Mesodermal cell (in vitro differentiated cells): ENCODE measurements around the gene ILK.

Source experiments
- H3K27ac ChIP-seq: 2 replicates; pipeline ENCODE4 v1.7.0; 2013; ENCODE audit warnings: mild to moderate bottlenecking, low read depth, low read length, moderate library complexity; ENCODE audit not compliant: severe bottlenecking
- H3K36me3 ChIP-seq: 2 replicates; pipeline ENCODE4 v1.7.1; 2013; ENCODE audit warnings: mild to moderate bottlenecking, low read length, moderate library complexity; ENCODE audit not compliant: control insufficient read depth, insufficient read depth
- H3K4me1 ChIP-seq: one replicate; pipeline ENCODE4 v1.7.1; 2013; ENCODE audit warnings: mild to moderate bottlenecking, low read length; ENCODE audit not compliant: insufficient read depth, control insufficient read depth, poor library complexity, severe bottlenecking
- H3K4me3 ChIP-seq: 2 replicates; pipeline ENCODE4 v1.7.0; 2013; ENCODE audit warnings: low read length, control low read depth, mild to moderate bottlenecking; ENCODE audit not compliant: insufficient read depth, poor library complexity, severe bottlenecking; ENCODE audit errors: extremely low read depth
- H3K9me3 ChIP-seq: 2 replicates; pipeline ENCODE4 v1.7.1; 2013; ENCODE audit warnings: mild to moderate bottlenecking, low read length, moderate library complexity; ENCODE audit not compliant: control insufficient read depth
- WGBS, 2 experiments: methylation state at CpG; one replicate each; pipeline ENCODE4 v1.1.5; 2013; ENCODE audit warnings: missing lambda C conversion rate in 2 of 2; ENCODE audit not compliant: insufficient coverage in 2 of 2; 5-methylcytosine and 5-hydroxymethylcytosine counted together

ILK gene

DNA sequence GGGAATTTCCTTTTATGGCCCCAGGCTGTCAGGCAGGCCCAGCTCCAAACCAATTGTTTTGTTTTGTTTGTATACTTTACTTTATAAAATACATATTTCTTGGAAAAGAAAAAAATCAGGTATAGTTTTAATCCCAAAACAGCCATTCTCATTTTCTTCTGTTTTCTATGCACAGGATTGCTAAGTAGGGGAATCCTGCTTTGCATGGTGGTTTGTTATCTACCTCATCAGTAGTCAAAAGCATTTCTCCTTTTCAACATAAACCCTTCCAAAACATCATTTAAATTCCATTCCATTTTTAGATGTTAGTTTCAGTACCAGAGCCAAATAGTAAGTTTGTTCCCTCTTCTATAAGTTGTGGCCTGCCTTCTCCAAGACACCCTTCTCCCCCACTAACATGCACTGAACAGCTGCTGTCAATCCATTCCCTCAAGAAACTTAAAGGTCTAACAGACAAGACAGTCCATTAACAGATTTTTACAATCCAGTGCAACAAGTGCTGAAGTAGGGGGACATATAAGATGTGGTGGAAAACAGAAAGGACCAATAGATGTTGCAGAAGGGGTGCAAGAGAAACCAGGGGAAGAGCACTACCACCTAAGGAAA lies 3.7 kb downstream of the ILK start:
- H3K4me1 ChIP-seq, result peaks cover 46% of the 10 kb centered on the region
- peak overlapping the region; percentile 6 for H3K4me3 ChIP-seq
- H3K27ac ChIP-seq, result peak overlapping the region; percentile 96
- H3K9me3 ChIP-seq, result no peaks in the 10 kb centered on the region
- peaks cover 60% of the 10 kb centered on the region for H3K36me3 ChIP-seq

DNA sequence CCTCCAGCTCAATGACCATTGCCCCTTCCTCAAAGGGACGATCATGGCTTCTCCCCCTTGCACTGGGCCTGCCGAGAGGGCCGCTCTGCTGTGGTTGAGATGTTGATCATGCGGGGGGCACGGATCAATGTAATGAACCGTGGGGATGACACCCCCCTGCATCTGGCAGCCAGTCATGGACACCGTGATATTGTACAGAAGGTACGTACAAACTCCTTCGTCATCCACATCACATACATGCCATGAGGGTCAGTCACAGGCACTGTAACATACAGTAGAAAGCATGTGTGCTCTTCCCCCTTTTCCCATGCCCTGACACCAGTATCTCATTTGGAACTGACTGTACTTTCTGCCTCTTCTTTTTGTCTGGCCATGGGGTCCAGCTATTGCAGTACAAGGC lies 4.4 kb downstream of the ILK start:
- Histone ChIP-seq H3K4me1 (peaks cover 49% of the 10 kb centered on the region), H3K9me3 (no peaks in the 10 kb centered on the region), H3K4me3 (no peak overlapping the region), H3K36me3 (peaks cover 60% of the 10 kb centered on the region), H3K27ac (no peak overlapping the region)
- WGBS, 2 experiments, result 95 to 99% methylated on average over 7 to 9 of the region's 9 CpGs

DNA sequence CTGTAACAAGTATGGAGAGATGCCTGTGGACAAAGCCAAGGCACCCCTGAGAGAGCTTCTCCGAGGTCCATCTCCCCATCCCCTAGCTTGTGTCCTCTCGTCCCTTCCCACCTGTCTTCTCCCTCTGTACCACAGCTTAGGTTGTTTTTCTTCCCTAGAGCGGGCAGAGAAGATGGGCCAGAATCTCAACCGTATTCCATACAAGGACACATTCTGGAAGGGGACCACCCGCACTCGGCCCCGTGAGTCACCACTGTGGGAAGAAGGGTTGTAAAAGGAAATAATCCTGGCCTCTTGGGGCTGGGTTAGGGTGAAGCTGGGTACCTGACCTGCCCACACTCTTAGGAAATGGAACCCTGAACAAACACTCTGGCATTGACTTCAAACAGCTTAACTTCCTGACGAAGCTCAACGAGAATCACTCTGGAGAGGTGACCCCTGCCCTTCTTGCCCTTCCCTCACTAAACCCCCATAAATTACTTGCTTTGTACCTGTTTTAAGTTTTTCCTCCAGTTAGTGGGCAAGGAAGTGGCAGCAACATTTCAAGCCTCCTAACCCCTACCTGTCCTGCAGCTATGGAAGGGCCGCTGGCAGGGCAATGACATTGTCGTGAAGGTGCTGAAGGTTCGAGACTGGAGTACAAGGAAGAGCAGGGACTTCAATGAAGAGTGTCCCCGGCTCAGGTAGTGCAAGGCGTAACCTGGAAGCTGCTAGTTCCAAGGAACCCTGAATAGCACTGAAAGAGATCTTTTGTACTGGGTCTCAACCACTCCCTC lies 5.3 kb downstream of the ILK start:
- peaks cover 53% of the 10 kb centered on the region for H3K4me1 ChIP-seq
- no peaks in the 10 kb centered on the region for H3K9me3 ChIP-seq
- no peak overlapping the region for H3K27ac ChIP-seq
- peaks cover 60% of the 10 kb centered on the region for H3K36me3 ChIP-seq
- WGBS, 2 experiments, result 93 to 96% methylated on average over 9 of the region's 14 CpGs
- H3K4me3 ChIP-seq, result no peak overlapping the region

DNA sequence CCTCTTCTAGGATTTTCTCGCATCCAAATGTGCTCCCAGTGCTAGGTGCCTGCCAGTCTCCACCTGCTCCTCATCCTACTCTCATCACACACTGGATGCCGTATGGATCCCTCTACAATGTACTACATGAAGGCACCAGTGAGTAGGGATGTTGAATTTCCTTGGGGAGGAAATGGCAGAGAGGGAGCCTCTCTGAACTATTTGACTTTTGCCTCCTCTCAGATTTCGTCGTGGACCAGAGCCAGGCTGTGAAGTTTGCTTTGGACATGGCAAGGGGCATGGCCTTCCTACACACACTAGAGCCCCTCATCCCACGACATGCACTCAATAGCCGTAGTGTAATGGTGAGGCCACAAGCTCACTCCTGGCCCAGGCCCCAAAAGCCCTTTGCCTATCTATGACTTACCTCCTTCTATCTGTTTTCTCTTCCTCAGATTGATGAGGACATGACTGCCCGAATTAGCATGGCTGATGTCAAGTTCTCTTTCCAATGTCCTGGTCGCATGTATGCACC lies 6.0 kb downstream of the ILK start:
- WGBS, 2 experiments, result 87 to 95% methylated on average over 6 of the region's 8 CpGs
- Histone ChIP-seq H3K9me3 (no peaks in the 10 kb centered on the region), H3K4me3 (no peak overlapping the region), H3K4me1 (peaks cover 53% of the 10 kb centered on the region), H3K36me3 (peaks cover 66% of the 10 kb centered on the region), H3K27ac (no peak overlapping the region)

DNA sequence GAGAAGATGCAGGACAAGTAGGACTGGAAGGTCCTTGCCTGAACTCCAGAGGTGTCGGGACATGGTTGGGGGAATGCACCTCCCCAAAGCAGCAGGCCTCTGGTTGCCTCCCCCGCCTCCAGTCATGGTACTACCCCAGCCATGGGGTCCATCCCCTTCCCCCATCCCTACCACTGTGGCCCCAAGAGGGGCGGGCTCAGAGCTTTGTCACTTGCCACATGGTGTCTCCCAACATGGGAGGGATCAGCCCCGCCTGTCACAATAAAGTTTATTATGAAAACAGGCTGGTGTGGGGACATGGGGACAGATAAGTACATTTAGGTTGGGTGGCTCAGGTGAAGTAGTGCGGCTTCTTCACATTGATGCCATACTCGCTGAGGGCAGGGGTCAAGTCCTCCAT lies 7.0 kb downstream of the ILK start:
- Histone ChIP-seq H3K36me3 (peaks cover 68% of the 10 kb centered on the region), H3K4me1 (peaks cover 50% of the 10 kb centered on the region), H3K4me3 (peak overlapping the region; percentile 63), H3K27ac (no peak overlapping the region), H3K9me3 (no peaks in the 10 kb centered on the region)
- WGBS, 2 experiments, result 80 to 94% methylated on average over 4 to 6 of the region's 6 CpGs

DNA sequence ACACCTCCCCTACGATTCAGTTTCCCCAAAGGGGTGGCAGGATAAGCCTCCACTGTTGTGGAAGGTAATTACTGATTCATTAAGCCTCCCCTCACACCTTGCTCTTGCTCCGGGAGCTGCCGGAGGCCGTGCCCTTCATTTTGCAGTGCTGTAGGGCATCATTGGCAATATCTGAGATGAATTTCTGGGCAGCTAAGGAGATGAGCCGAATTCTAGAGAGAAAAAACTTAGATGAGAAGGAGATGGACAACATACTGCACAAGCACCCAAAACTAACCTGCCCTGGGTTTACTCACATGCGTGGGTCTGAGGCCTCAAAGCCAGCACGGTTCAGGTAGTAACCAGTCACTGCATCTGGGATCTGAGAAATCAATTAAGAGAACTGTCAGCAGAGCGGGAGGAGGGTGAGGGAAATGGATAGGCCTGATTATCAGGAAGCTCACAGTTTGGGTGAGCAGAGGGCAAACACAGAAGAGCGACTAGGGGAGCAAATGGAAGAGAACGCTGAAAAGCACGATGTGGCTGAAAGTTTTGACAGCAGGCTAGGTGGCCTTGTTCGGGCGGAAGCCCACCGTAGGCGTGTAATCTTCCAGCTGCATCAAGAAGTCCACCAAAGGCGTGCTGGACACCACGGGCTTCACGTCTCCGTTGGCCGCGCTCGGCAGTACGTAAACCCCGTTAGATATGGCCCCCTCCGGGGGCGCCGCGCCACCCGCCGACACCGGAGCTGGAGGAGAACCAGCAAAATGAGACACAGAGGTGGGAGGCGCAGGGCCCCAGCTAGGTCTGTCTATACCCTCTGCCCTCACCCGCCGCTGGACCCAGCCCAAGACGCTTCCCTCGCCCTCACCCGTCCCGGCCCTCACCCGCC lies 7.8 kb downstream of the ILK start:
- Histone ChIP-seq H3K4me1 (peaks cover 43% of the 10 kb centered on the region), H3K9me3 (no peaks in the 10 kb centered on the region), H3K27ac (peak overlapping the region; percentile 72), H3K4me3 (peak overlapping the region; percentile 63), H3K36me3 (peaks cover 66% of the 10 kb centered on the region)
- 9 to 14% methylated on average over 34 to 37 of the region's 39 CpGs for WGBS, 2 experiments

DNA sequence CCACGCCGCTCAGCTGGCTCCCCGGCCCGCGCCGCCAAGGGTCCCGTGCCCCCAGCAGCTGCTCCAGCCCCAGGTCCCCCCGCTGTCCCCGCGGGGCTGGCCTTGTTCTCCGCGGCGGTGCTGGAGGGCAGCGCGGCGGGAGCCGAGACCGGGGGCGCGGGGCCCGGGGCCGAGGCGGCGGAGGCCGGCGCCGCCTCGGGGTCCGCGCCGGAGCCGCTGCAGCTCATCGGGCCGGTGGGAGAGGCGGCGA lies 8.3 kb downstream of the ILK start:
- H3K4me1 ChIP-seq, result peaks cover 40% of the 10 kb centered on the region
- peak overlapping the region; percentile 63 for H3K4me3 ChIP-seq
- H3K27ac ChIP-seq, result peak overlapping the region; percentile 72
- 0% methylated on average over 6 to 21 of the region's 36 CpGs for WGBS, 2 experiments
- no peaks in the 10 kb centered on the region for H3K9me3 ChIP-seq
- peaks cover 70% of the 10 kb centered on the region for H3K36me3 ChIP-seq

DNA sequence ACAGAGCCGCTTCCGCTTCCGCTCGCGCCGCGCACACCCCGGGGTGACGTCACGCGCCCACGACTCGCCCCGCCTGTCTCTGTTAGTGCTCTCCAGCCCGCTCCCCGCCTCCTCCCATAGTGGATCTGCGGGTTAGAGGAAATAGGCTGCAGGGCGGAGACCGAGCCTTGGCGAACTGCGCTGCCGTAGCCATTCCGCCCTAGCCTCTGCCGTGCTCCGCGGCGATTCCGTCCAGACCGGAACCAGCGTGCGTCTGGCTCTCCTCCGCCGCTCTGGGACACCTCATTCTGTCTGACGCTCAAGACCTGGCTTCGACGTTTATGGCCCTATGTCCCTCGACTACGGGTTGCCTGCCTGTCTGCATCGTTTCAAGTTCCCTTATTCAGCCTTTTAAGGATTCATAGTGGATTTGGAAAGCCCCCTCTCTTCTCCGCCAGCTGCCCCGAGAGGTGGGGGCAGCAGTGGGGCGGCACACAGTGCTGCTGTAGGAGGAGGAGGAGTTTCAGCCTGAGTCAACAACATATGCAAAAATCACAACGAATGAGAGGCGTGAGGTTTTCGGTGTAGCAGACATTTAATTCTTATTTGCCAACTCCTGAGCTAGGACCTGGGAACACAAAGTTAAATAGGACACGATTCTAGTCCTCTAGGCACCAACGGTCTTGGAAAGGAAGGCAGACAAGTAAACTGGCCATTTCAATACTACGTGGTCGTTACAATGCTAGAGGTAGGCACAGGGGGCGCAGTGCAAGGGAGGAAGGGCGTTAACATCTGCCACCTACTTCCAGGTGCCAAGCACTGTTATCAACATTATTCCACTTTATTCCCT lies 8.9 kb downstream of the ILK start, which contains the start of gene TAF10:
TAF10 (minus strand) TSS at position 4 of the 829 bp plus-strand sequence. CDS start 27 bp downstream, outside the sequence.
- no peaks in the 10 kb centered on the region for H3K9me3 ChIP-seq
- 0 to 2% methylated on average over 34 to 42 of the region's 51 CpGs for WGBS, 2 experiments
- H3K36me3 ChIP-seq, result peaks cover 69% of the 10 kb centered on the region
- H3K4me1 ChIP-seq, result peaks cover 42% of the 10 kb centered on the region
- peak within 1 kb of the TSS; percentile 98 for H3K27ac ChIP-seq
- H3K4me3 ChIP-seq, result peak within 1 kb of the TSS; percentile 63

DNA sequence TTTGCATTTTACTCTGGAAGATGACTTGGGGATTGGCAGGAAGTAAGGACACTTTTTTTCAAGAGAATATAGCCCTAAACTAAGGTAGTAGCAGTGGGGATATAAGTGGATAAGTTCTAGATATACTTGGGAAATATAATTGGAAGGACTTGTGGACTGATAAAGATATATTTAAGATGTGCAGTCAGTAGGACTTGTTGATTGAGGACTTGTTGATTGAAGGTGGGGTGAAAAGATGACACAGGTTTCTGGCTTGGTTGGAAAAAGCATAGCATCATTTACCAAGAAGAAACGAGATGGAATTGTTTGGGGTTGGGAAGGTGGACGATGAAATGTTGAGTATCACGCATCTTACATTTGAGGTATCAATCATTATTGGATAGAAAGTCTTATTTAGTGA lies 9.9 kb downstream of the ILK start:
- no peak overlapping the region for H3K4me3 ChIP-seq
- H3K4me1 ChIP-seq, result peaks cover 42% of the 10 kb centered on the region
- WGBS, 2 experiments, result 85 to 97% methylated on average over 3 of the region's 3 CpGs
- H3K9me3 ChIP-seq, result no peaks in the 10 kb centered on the region
- peaks cover 58% of the 10 kb centered on the region for H3K36me3 ChIP-seq
- H3K27ac ChIP-seq, result peak overlapping the region; percentile 98

DNA sequence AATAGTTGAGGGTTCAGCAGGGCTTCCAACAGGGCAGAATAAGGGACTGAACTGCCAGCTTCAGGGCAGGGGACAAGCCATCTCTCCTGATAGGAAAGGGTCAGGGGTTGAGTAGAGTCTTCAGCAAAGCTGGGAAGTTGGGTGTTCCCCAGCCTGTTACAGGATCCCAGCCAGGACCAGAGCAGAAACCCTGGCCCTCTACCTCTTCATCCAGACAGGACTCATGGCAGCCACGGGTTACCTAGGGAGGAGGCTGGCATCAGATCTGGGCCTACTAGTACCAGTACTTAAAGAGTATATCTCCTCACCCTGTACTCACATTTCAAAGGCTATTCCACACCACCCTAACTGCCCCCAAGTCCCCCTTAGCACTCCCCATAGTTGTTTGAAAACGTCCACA lies 10.9 kb downstream of the ILK start:
- Histone ChIP-seq H3K27ac (no peak overlapping the region), H3K9me3 (no peaks in the 10 kb centered on the region), H3K36me3 (peaks cover 49% of the 10 kb centered on the region), H3K4me3 (no peak overlapping the region), H3K4me1 (peaks cover 35% of the 10 kb centered on the region)
- 95% methylated on average over 2 of the region's 2 CpGs; no CpG with 5 or more reads in 1 of the 2 experiments for WGBS, 2 experiments
